Suprapubic skin (tissue), 2 donors: Measurements from ENCODE around the gene GPX7.

ENCODE experiments used
- EP300 ChIP-seq: sonication (generic); formaldehyde crosslinking; IDR thresholded peaks from one replicate; pipeline ENCODE4 v1.6.1; 2017; ENCODE audit warnings: antibody characterized with exemption
- POLR2A ChIP-seq, 2 donors: fragments of 450-650 bp; IDR thresholded peaks; one replicate each; pipeline ENCODE4 v1.6.1; 2017; ENCODE audit warnings: antibody characterized with exemption in 2 of 2, mild to moderate bottlenecking in 2 of 2, moderate library complexity in 2 of 2

GRCh38 chr1:52645261-52645660 is 43.1 kb downstream of the GPX7 start:
- TF ChIP-seq EP300 (no peak), POLR2A (IDR thresholded peaks at IDR 0.05) (no peak)
